Measurements from ENCODE around the gene PTTG1IP. TPM values are rescaled to one million over a fixed set of nuclear protein-coding genes. Genes with fewer than 3 reads are reported as not detected.

PTTG1IP gene
- total RNA-seq, 1 donor from 2014 or later: 194 TPM

- DNase-seq (ENCODE audit: low spot score): no peak
- intact Hi-C loops (cut with DNase I): no loop called here
These were observed 19.7 kb downstream of the PTTG1IP start for GRCh38 chr21:44853601-44854390.

- no peak for DNase-seq (ENCODE audit: low spot score)
- intact Hi-C loops (cut with DNase I): loop anchor here (2.0 kb wide), 1 partner anchor 18 kb away; no protein-coding TSS in a partner anchor
These were observed 22.4 kb downstream of the PTTG1IP start for GRCh38 chr21:44850905-44851657.

- intact Hi-C loops (cut with DNase I): loop anchor here (2.0 kb wide), 1 partner anchor 18 kb away; no protein-coding TSS in a partner anchor
These were observed 23.2 kb downstream of the PTTG1IP start for GRCh38 chr21:44850208-44850800.

GRCh38 chr21:44849616-44850130 lies 23.8 kb downstream of the PTTG1IP start:
- DNase-seq (ENCODE audit: low spot score): no peak
- intact Hi-C loops (cut with DNase I): loop anchor here (2.0 kb wide), 1 partner anchor 19 kb away; no protein-coding TSS in a partner anchor

More at GRCh38 chr21:44850208-44850800, 23.2 kb downstream of the PTTG1IP start:
- DNase-seq (ENCODE audit: low spot score): no peak

- no peak for DNase-seq (ENCODE audit: low spot score)
- intact Hi-C loops (cut with DNase I): no loop called here
These were observed 24.5 kb downstream of the PTTG1IP start for GRCh38 chr21:44848821-44849521.

- no peak for DNase-seq (ENCODE audit: low spot score)
- intact Hi-C loops (cut with DNase I): no loop called here
These were observed 26.0 kb downstream of the PTTG1IP start for GRCh38 chr21:44847261-44848056.

- peak; percentile 83 for DNase-seq (ENCODE audit: low spot score)
- intact Hi-C loops (cut with DNase I): no loop called here
These were observed 26.8 kb downstream of the PTTG1IP start for GRCh38 chr21:44846485-44847260.

GRCh38 chr21:44846224-44846484 lies 27.3 kb downstream of the PTTG1IP start:
- intact Hi-C loops (cut with DNase I): no loop called here
- no peak for DNase-seq (ENCODE audit: low spot score)

GRCh38 chr21:44845418-44846223 lies 27.9 kb downstream of the PTTG1IP start:
- intact Hi-C loops (cut with DNase I): no loop called here
- DNase-seq (ENCODE audit: low spot score): peak; percentile 87

- DNase-seq (ENCODE audit: low spot score): no peak
- intact Hi-C loops (cut with DNase I): no loop called here
These were observed 29.2 kb downstream of the PTTG1IP start for GRCh38 chr21:44844256-44844655.

GRCh38 chr21:44842721-44843445 lies 30.6 kb downstream of the PTTG1IP start:
- DNase-seq (ENCODE audit: low spot score): no peak
- intact Hi-C loops (cut with DNase I): no loop called here

GRCh38 chr21:44842087-44842486 lies 31.4 kb downstream of the PTTG1IP start:
- intact Hi-C loops (cut with DNase I): no loop called here

GRCh38 chr21:44840771-44841170 lies 32.7 kb downstream of the PTTG1IP start:
- DNase-seq (ENCODE audit: low spot score): no peak
- intact Hi-C loops (cut with DNase I): no loop called here

More at GRCh38 chr21:44842087-44842486, 31.4 kb downstream of the PTTG1IP start:
- no peak for DNase-seq (ENCODE audit: low spot score)

- no peak for DNase-seq (ENCODE audit: low spot score)
- intact Hi-C loops (cut with DNase I): no loop called here
These were observed 34.5 kb downstream of the PTTG1IP start for GRCh38 chr21:44838951-44839350.

- no peak for DNase-seq (ENCODE audit: low spot score)
- intact Hi-C loops (cut with DNase I): no loop called here
These were observed 35.2 kb downstream of the PTTG1IP start for GRCh38 chr21:44838039-44838895.

GRCh38 chr21:44837537-44837936 lies 36.0 kb downstream of the PTTG1IP start:
- no peak for DNase-seq (ENCODE audit: low spot score)
- intact Hi-C loops (cut with DNase I): no loop called here

All from cardiac septum (tissue), 1 donor.